GM19455 (cell line): ENCODE measurements around the gene PRPS1L1.
A peak's percentile ranks its signal among the peaks of the same experiment; 100 is the strongest.

Experiments used
- ATAC-seq: cut with Tn5 transposase; IDR thresholded peaks from one replicate; pipeline ENCODE4 v1.9.1; 2021; ENCODE audit not compliant: unreplicated experiment

PRPS1L1 gene

DNA sequence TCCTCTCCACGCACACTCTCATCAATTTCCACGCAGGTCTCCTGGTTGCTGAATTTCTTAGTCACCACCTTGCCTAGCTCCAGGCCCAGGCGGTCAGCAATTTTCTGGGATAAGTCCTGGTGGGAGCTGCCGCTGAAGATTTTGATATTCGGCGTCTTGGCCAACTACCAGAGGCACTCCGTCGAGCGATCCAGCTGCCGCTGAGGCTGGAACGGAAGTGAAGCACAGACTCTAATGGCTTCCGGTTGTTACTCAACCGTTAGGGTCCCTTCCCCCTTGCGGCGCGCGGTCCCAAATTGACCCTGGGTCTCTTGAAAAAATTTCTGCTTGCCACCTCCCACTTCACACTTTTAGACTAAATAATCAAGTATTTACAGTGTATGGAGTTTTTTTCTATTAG, at the start of gene PRPS1L1:
PRPS1L1 (minus strand) TSS at position 219 of the 400 bp plus-strand sequence.
- ATAC-seq = no peak

DNA sequence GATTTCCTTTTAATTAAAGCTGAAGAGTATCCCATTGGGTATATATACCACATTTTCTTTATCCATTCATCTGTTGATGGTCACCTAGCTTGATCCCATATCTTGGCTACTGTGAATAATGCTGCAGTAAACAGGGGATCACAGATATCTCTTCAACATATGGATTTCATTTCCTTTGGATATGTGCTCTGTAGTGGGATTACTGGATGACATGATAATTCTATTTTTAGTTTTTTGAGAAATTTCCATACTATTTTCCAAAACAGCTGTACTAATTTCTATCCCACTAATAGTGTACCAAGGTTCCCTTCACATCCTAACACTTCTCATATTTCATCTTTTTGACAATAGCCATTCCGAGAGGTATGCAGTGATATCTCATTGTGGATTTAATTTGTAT, 48.8 kb upstream of the PRPS1L1 start:
- ATAC-seq = no peak

DNA sequence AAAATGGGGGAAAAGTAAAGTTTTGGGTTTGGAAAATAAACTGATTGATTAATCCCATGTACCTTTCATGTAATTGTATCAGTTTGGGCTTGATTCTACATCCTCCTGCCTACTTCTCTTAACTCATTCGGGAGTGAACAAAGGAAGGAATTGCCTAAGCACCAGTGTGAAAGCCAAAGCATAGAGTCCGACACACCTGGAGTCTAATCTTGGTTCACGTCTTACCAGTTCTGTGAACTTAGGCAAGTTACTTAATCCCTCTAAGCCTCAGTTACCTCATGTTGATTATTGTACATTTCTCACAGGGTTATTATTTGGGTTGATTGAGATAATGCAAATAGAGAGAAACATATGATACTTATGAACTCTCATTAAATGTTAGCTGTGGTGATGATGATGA, 41.1 kb upstream of the PRPS1L1 start:
- no peak for ATAC-seq

DNA sequence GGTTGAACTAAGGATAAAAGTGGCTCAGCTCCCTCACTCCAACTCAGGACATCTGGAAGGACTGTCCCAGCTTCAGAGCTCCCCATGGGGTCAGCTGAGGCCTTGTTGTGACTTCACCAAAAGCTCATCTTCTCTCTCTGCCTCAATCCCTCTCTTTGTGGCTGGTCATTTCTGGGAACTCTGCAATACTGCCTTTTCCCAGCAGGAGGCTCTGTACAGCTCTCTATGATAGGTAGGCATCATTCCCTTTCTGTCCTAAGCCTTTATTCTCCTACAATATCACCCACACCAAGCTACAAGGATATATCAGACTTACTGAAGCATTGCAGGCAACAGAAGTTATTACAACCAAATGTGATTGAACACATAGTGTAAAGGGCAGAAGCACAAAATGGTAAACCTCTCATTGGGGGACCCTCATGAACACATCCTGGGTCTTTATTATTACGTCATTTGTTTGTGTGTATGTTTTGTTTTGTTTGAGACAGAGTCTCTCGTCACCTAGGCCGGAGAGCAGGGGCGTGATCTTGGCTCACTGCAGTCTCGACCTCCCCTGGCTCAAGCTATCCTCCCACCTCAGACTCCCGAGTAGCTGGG, 36.7 kb upstream of the PRPS1L1 start:
- ATAC-seq = peak; percentile 68

DNA sequence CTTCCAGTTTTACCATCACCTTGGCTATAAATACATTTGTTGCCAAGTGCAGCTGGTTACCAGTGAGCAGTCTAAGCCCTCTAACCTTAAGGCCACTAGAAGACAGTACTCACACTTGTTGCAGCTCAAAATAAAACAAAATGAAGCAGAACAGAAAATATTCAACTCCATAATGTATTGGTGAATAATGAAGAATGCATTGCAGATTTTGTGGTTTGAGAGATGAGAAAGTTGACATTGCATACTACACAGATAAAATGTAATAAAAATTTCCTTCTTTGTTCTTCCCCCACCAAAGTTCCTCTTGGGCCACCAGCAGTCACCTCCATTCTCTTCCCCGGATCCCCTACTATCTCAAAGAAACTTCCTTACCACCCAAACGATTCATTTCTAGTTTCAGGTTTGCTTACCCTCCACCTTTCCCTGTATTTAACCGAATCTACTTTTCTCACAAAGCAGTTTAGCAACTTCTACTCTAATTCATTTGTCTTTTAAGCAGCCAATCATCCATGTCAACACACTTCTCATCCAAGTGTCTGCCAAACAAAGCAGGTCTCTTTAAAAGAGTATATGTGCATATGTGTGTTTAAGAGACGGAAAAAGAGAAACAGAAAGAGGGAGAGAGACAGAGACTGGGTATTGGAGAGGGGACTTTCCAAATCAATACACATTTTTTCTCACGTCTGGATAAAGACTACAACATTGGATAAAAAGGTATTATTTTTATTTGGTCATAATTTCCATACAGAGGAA, 35.7 kb upstream of the PRPS1L1 start:
- no peak for ATAC-seq

DNA sequence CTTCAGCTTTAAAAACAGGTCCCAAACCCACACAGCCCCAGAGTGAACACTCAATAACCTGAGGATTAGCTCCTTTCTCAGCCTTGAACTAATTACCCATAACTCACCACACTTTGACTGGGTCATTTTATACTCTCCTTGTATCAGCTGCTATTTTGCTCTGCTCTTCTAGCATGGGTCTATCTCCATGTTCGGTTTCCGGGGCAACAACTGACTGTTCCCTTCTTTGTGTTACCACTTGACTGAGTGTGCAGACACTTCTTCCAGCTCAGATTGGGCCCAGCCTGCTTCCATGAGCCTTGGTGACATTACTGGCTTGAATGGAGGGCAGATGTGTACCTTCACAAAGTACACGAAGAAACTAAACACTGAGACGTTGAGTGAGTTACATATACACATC, 31.5 kb upstream of the PRPS1L1 start:
- ATAC-seq = no peak

DNA sequence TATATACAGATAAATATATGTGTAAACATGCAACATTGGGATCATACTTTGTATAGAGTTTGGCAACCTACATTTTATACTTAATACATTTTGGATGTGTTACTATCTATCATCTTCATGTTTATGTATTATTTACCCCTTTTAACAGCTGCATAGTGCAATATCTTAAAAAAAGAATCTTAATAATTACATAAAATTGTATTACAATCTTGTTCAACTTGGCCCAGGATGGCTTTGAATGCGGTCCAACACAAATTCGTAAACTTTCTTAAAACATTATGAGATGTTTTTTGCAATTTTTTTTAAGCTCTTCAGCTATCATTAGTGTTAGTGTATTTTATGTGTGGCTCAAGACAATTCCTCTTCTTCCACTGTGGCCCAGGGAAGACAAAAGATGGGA, 26.3 kb upstream of the PRPS1L1 start:
- no peak for ATAC-seq

DNA sequence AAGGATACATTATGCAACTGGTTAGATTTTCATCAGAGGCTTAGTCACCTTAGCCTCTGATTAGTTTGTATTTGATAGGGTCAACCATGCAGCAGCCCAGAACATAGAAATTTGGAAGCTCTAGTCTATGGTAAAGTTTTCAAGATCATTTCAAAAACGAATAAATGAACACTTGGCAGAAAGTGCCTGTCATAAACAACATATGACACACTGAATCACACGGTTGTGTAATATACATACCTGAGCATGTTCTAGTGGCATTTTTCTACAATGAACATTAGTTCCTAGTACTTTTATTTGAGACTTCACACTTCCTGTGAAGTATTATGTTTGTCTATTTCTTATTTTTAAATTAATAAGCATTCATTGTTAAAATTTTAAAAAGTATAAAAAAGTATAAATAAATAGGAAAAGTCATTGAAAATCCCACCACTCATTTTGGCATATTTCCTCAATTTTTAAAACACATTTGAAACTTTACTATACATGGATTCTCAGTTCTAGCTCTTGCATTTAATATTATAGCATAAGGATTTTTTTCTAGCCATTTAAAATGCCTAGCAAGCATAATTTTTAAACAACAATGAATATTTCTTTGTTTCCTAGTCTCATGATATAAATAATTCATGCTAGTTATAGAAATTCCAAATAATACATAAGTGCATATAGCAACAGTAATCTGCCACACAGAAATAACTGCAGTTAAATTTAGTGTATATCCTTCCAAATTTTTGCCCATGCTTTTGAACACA, 25.7 kb upstream of the PRPS1L1 start:
- no peak for ATAC-seq

DNA sequence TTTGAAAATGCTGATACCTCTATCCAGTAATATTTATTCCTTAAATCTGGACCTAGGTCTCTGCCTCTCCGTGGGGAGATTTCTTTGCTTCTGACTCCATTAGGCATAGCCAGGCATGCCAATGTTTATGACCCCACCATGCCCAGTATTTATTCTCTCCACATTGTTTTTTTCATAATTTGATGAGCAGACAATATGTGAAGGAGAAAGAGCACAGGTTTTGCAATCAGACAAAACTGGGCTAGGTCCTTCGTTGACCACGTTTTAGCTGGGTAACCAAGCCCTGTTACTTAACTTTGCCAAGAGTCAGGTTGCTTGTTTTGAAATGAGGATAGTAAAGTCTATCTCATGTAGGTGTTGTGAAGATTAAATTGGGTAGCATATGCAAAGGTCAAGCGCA, 21.6 kb upstream of the PRPS1L1 start:
- no peak for ATAC-seq

DNA sequence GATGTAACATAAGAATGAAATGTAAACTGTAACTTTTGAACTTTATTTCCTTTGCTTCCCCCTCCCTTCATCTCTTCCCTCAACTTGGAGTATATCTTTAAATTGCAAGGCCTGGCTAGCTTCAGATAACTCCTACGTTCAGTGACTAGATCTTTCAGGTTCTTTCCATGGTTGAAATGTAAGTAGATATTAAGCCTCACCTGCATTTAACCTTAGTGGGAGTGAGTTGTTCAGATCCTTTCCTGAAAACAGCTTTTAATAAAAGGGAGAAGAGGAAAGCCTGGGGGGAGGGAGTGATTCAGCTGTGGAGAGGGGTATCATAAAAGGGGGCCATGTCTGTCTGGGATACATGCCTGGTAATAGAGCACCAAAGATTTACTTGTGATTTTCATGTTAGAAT, 19.0 kb upstream of the PRPS1L1 start:
- no peak for ATAC-seq

DNA sequence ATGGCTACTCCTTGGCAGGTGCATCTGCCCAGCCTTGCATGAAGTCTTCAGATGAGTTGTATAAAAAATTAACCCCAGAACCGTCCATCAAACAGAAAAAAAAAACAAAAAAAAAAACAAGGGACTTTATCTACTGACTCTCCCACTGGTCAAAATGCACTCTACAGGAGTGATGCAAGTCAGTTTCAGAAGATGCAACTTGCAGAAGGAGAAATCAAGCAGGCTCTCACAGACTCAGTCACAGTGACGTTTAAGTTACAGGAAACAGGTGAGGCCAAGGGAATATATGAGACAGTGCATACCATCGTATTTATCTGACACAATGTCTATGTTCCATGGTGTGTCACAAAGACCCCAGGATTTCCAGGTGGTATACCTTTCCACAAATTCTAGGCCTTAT, 17.5 kb upstream of the PRPS1L1 start:
- no peak for ATAC-seq

DNA sequence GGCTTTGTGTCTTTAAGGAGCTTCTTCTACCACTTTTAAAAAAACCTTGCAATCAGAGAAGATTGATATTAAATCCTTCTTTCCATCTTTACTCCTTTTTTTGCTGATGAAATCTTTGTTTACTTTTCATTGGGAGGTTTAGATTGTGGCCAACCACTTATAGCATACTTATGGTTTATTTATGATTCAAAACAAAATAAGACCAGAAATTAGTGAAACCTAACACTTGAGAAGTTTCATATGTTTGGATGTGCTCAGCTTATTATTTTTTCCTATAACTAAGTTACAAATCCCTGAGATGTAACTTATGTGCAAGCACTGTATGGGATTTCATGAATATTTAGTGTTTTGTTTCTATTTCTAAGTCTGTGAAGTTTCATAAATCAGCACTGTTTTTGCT, 13.5 kb upstream of the PRPS1L1 start:
- ATAC-seq = no peak

DNA sequence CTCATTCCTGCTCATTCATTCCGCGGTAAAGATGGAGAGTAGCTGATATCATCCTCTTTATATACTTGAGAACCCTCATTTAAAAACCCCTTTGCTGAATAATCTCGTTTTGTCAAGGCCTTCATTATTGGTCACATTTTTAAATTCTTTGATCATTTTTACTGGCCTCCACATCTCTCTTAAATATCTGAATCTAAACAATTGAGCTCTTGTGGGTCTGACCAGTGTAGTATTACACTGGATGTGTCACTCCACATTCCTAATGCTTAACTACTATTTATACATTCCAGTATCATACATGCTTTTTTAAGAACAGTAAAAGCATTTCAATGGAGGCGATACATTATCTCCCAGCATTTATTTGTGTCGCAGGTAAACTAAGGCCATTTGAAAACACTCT, 12.6 kb upstream of the PRPS1L1 start:
- no peak for ATAC-seq

DNA sequence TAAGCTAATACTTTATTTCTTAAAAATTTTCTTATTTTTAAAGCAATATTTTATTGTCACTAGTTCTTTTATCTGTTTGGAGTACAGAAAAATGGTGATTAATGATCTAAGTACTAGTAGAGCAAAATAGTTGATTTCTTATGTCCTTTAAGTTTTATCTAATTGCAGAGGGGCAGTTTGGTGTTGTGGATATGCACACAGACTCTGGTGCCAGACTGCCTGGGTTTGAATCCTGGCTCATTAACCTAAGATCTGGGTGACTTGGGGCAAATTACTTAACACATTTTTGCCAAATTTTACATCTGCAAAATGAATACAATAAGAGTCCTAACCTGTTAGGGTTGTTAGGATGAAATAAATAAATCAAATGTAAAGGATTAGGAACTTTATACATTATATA, 10.7 kb upstream of the PRPS1L1 start:
- ATAC-seq = no peak

DNA sequence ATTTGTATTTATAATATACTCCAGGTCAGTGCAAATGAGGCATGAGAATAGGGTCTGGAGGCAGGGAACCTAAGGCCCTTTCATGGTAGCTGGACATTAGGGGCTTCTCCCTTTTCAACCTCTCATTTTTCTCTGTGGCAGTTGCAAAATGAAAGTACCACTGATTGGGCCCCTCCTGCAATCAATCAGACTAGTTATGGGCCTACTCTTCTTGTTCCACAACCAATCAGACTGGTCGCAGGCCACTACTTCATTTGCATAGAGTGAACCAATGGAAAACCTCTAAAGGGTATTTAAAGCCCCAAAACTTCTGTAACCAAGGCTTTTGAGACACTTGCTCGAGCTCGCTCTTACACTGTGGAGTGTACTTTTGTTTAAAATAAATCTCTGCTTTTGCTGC, 10.0 kb upstream of the PRPS1L1 start:
- no peak for ATAC-seq

DNA sequence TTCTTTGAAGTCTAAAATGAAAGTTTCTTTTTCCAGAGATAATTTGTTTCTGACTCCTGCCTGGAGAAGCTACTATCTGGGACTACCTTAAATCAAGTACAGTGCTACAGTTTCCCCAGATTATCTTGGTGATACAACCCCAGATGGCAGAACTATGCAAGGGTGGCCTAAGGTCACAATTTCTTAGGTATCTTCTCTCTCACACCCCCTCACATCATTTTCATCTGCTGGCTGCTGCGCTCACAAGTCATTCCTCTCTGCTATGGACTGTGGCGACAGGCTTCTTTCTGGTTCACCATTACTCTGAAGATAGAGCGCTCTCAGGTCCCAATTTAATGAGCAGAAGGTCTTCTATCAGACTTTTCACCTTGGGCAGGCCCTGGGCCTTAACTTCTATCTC, 9.1 kb upstream of the PRPS1L1 start:
- ATAC-seq = no peak

DNA sequence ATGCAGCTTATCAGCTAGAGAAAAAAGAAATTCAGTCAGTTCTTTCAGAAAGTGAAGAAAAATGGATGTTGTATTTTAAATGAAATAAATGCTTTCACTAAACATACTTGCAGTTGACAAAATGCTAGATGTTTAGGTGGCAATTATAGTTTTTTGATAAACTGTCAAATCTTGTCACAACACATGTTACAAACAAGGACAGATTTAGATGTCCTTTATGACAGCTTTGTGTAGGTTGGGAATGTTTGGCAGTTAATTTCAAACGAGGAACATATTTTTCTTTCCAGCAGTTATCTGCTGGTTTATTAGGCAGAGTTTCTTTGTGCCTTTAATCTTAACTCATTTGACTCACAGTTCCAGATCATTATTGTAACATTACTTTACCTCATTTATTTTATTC, 3.1 kb upstream of the PRPS1L1 start:
- no peak for ATAC-seq

DNA sequence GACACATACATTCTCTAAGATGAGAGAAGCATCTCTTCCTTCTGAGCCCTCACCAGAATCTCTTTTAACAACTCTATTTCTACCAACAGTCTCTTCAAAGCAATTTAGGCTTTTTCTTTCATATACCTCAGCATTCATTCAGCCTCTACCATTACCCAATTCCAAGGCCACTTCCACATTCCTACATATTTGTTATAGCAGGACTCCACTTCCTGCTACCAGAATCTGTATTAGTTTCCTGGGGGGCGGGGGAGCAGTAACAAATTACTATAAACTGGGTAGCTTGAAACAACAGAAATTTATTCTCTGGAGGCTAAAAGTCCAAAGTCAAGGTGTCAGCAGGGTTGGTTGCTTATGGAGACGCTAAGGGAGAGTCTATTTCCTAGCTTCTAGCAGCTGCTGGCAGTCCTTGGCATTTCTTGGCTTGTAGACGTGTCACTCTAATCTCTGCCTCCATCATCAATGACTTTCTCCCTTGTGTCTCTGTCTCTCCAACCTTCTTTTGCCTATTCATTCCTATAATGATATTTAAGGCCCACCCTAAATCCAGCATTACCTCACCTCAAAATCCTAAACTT, 7.4 kb downstream of the PRPS1L1 start:
- ATAC-seq = no peak

DNA sequence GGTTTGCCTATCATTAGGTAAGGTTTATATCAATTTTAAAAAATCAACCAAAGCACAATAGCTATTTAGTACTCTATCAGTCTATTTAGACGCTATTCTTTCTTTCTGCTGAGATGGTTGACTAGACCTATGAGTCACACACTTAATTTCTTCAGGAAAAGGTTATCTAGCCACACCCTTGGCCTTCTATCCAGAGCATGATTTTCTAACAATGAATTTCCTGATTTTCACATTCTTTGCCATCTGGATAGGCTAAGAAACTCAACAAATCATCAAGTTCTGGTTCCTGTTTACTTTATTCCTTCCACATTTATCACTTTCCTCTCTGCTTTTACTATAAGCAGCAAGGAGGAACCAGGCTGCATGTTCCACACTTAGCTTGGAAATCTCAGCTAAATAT, 8.1 kb downstream of the PRPS1L1 start:
- no peak for ATAC-seq

DNA sequence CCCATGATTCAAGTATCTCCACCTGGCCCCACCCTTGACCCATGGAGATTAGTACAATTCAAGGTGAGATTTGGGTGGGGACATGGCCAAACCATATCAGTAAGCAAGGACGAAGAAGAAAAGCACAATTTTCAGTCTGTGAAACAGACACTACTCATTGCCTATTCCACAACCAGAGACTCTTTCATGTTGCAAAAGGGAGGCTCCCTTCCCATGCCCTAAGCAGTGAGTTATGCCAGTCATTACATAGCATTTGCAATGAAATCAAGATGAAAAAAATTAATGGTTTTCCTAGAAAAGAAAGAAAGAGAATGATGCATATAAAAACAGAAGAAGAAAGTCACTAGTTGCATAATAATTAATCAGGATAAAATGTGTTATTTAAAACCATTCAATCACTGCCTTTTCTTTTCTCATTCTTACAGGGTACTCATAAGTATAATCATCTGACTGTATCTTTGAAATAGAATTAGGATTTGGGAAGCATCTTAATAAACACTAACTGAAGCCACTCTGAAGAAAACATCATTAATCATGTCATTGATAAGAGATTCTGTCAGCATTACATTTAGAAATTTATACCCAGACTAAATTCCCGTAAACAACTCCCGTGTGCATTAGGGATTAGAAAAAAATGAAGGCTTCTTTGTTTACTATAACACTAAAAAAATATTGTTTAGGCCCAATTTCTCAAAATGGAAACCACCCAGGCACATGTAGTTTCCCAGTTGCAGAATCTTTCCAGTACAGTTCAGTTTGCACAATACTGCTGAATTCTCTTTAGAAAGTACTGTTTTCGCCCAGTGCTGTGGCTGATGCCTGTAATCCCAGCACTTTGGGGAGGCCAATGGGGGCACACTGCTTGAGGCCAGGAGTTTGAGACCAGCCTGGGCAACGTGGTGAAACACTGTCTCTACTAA, 9.1 kb downstream of the PRPS1L1 start:
- no peak for ATAC-seq
